GM06990 (cell line): ENCODE data around the gene KIF12.
A peak's percentile ranks its signal among the peaks of the same experiment; 100 is the strongest.

Source experiments
- DNase-seq: peaks from one replicate; pipeline ENCODE4 v3.0.0-alpha.2; 2011; ENCODE audit not compliant: insufficient read length; ENCODE audit errors: extremely low read depth
- H3K27me3 ChIP-seq: replicated peaks from 2 replicates; pipeline ENCODE4 v1.6.0; 2011; ENCODE audit warnings: low read length; ENCODE audit not compliant: control insufficient read depth, insufficient read depth
- H3K36me3 ChIP-seq: 2 replicates; pipeline ENCODE4 v1.5.1; 2011; ENCODE audit warnings: low read length; ENCODE audit not compliant: control insufficient read depth, insufficient read depth
- H3K4me3 ChIP-seq: replicated peaks from 2 replicates; pipeline ENCODE4 v1.5.1; 2011; ENCODE audit warnings: low read depth, mild to moderate bottlenecking, control low read depth, low read length
- CTCF ChIP-seq: IDR thresholded peaks from 2 replicates; pipeline ENCODE4 v1.5.1; 2011; ENCODE audit warnings: low read length, control low read depth, mild to moderate bottlenecking, inconsistent platforms; ENCODE audit not compliant: insufficient read depth, poor library complexity, severe bottlenecking

KIF12 gene

GRCh38 chr9:114050646-114051045 is 48.4 kb downstream of the KIF12 start:
- no peak overlapping the region for H3K4me3 ChIP-seq
- H3K36me3 ChIP-seq: no peaks in the 10 kb centered on the region
- H3K27me3 ChIP-seq: peaks cover 2% of the 10 kb centered on the region; the same call in 1 of the 2 replicates
- DNase-seq: no peak
- TF ChIP-seq CTCF: no peak

GRCh38 chr9:114050226-114050568 is 48.9 kb downstream of the KIF12 start:
- DNase-seq: no peak
- no peak overlapping the region for H3K4me3 ChIP-seq
- TF ChIP-seq CTCF: no peak
- peaks cover 2% of the 10 kb centered on the region; the same call in 1 of the 2 replicates for H3K27me3 ChIP-seq
- H3K36me3 ChIP-seq: no peaks in the 10 kb centered on the region

- Histone ChIP-seq H3K4me3 (no peak overlapping the region), H3K27me3 (peaks cover 2% of the 10 kb centered on the region; the same call in 1 of the 2 replicates), H3K36me3 (no peaks in the 10 kb centered on the region)
- no peak for DNase-seq
- TF ChIP-seq CTCF: no peak
Observed at GRCh38 chr9:114049441-114050225, 49.5 kb downstream of the KIF12 start.

- Histone ChIP-seq H3K36me3 (no peaks in the 10 kb centered on the region), H3K27me3 (peaks cover 2% of the 10 kb centered on the region; the same call in 1 of the 2 replicates), H3K4me3 (no peak overlapping the region)
- no peak for TF ChIP-seq CTCF
- DNase-seq: no peak
Observed at GRCh38 chr9:114048533-114049415, 50.3 kb downstream of the KIF12 start.

GRCh38 chr9:114047717-114048116 is 51.4 kb downstream of the KIF12 start:
- peak; percentile 41 for TF ChIP-seq CTCF
- Histone ChIP-seq H3K27me3 (peaks cover 2% of the 10 kb centered on the region; the same call in 1 of the 2 replicates), H3K36me3 (no peaks in the 10 kb centered on the region), H3K4me3 (no peak overlapping the region)
- no peak for DNase-seq
